ENCODE data around the gene CFAP77. TPM values are rescaled to one million over a fixed set of nuclear protein-coding genes. Genes with fewer than 3 reads are reported as not detected.

The CFAP77 gene
- total and polyA plus RNA-seq, 7 donors = not detected

DNA sequence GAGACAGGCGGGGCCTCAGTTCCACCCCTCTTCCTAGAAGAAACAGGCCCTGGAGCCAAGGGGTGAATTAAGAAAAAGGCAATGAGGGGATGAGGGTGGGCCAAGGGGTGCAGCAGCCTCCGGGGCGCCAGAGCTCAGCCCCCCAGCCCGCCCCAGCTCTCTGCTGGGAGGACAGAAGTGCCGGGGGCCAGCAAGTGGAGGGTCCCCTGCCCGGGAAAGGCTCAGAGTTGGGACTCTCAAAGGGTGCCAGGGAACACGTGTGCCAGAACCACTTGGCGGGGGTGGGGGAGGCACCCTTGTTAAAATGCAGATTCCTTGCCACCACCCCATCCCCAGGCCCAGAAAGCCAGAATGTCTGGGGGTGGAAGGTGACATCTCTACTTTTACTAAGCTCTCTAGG is 104.8 kb downstream of the CFAP77 start:
- no peak overlapping the region for H3K4me3 ChIP-seq
- TF ChIP-seq POLR2A (IDR thresholded peaks at IDR 0.05) = no peak
- no peaks in the 10 kb centered on the region for H3K9me3 ChIP-seq
- H3K4me1 ChIP-seq = no peaks in the 10 kb centered on the region
- WGBS, 2 donors = 57 to 59% methylated on average over 8 of the region's 8 CpGs
- peaks cover 0 to 42% (median 14%) of the 10 kb centered on the region in 3 donors for H3K27me3 ChIP-seq
- no peak overlapping the region for H3K27ac ChIP-seq
- no peaks in the 10 kb centered on the region for H3K36me3 ChIP-seq
- no peak for DNase-seq
- intact Hi-C loops (cut with DNase I) = no loop called here

DNA sequence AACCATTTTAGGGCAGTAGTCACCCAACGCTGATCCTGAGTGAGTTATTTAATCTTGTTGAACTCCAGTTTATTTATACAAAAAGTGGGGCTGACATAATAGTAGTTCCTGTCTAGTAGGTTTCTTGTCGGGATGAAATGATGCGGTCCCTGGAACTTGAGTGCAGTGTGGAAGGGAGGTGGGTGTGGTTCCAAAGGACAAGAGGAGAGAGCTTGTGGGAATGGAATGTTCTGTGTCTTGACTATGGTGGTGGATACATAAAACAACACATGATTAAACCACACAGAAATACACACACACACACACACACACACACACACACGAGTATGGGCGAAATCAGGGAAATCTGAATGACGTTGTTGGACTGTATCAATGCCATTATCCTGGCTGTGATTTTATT is 106.3 kb downstream of the CFAP77 start:
- intact Hi-C loops (cut with DNase I) = no loop called here
- 73 to 77% methylated on average over 6 of the region's 6 CpGs for WGBS, 2 donors
- Histone ChIP-seq H3K9me3 (no peaks in the 10 kb centered on the region), H3K4me1 (no peaks in the 10 kb centered on the region), H3K4me3 (no peak overlapping the region), H3K27me3 (peaks cover 0 to 39% (median 14%) of the 10 kb centered on the region in 3 donors), H3K27ac (no peak overlapping the region), H3K36me3 (no peaks in the 10 kb centered on the region)
- TF ChIP-seq POLR2A (IDR thresholded peaks at IDR 0.05) (no peak), EP300 (IDR thresholded peaks at IDR 0.05) (no peak), POLR2AphosphoS5 (IDR thresholded peaks at IDR 0.05) (no peak)
- TF ChIP-seq, protein P1, sequence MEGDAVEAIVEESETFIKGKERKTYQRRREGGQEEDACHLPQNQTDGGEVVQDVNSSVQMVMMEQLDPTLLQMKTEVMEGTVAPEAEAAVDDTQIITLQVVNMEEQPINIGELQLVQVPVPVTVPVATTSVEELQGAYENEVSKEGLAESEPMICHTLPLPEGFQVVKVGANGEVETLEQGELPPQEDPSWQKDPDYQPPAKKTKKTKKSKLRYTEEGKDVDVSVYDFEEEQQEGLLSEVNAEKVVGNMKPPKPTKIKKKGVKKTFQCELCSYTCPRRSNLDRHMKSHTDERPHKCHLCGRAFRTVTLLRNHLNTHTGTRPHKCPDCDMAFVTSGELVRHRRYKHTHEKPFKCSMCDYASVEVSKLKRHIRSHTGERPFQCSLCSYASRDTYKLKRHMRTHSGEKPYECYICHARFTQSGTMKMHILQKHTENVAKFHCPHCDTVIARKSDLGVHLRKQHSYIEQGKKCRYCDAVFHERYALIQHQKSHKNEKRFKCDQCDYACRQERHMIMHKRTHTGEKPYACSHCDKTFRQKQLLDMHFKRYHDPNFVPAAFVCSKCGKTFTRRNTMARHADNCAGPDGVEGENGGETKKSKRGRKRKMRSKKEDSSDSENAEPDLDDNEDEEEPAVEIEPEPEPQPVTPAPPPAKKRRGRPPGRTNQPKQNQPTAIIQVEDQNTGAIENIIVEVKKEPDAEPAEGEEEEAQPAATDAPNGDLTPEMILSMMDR (IDR thresholded peaks at IDR 0.05) = no peak
- DNase-seq = no peak

DNA sequence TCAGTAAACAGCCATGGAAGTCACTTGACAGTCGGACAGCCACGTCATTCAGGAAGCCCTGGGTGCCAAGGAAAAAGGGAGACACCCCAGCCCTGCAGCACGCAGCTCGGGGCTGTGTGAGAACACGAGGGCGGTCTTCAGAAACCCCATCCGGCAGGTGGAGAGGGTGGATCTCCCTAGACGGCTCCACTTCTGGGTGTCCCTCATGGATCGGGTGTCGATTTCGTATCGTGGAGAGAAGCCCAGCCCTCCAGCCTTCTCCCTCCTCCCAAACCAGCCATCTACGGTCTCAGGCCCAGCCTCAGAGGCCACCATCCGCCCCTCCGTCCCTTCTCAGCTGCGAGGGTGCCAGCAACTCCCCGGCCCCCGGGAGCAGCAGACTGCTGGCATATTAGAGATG is 106.9 kb downstream of the CFAP77 start:
- H3K27ac ChIP-seq = no peak overlapping the region
- H3K36me3 ChIP-seq = no peaks in the 10 kb centered on the region
- DNase-seq = no peak
- WGBS, 2 donors = 64 to 72% methylated on average over 18 of the region's 18 CpGs
- no peak overlapping the region for H3K4me3 ChIP-seq
- intact Hi-C loops (cut with DNase I) = no loop called here
- no peaks in the 10 kb centered on the region for H3K9me3 ChIP-seq
- peaks cover 0 to 33% (median 14%) of the 10 kb centered on the region in 3 donors for H3K27me3 ChIP-seq
- TF ChIP-seq POLR2AphosphoS5 (IDR thresholded peaks at IDR 0.05) = no peak
- no peak for TF ChIP-seq EP300 (IDR thresholded peaks at IDR 0.05)
- TF ChIP-seq, protein P1 (IDR thresholded peaks at IDR 0.05) = no peak
- TF ChIP-seq POLR2A (IDR thresholded peaks at IDR 0.05) = no peak
- no peaks in the 10 kb centered on the region for H3K4me1 ChIP-seq

DNA sequence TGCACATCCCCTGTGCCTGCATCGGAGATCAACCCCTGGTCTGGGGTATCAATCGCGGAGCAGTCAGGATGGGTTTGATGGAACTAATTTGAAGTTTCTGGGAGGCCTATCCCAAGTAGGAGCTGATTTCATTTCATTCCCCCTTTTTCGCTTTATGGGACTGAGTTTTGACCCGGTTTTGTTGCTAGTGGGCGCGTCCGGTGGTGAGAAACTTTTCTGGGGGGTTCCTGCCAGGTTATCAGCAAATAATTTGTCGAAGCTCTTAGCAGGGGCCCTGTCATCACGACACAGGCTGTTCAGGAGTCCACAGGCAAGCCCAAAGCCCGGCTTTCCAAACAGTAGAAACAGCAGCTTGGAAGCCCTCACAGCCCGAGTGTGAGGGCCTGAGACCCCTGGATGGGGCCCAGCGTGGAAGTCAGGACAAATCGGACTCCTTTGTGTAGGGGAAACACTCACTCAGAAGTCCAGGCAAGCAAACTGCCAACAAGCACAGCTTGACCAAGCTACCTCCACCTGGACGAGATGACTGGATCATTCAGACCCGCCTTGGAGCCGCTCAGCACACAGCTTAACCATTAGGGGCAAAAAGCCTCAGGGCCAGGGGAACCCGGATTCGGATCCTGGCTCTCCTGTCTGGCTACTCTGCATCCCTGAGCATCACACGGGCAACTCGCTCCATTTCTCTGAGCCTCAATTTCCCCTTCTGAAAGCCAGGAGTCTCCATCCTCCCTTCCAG is 108.0 kb downstream of the CFAP77 start:
- Histone ChIP-seq H3K36me3 (no peaks in the 10 kb centered on the region), H3K27ac (no peak overlapping the region), H3K27me3 (peaks cover 0 to 27% (median 14%) of the 10 kb centered on the region in 3 donors), H3K4me3 (no peak overlapping the region), H3K4me1 (no peaks in the 10 kb centered on the region), H3K9me3 (no peaks in the 10 kb centered on the region)
- TF ChIP-seq, protein P1 (IDR thresholded peaks at IDR 0.05) = no peak
- WGBS, 2 donors = 83% methylated on average over 21 of the region's 21 CpGs
- intact Hi-C loops (cut with DNase I) = no loop called here
- DNase-seq = no peak

DNA sequence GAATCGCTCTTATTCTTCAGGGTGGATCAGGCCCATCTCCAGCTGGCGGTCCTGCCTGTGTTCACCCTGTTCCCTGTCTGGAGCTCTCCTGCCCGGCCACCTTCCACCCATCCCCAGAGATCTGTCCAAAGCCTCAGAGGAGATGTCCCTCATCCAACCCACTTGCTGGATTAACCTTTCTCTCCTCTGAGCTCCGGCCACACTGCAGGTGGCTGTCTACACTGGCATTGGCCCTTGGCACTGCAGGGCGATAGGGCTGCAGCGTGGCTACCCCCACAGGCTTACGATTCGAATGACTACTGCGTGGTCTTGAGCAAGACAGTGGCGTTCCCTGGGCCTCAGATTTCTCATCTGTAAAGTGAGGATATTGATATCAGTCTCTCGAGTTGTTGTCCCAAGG is 108.6 kb downstream of the CFAP77 start:
- TF ChIP-seq POLR2AphosphoS5 (IDR thresholded peaks at IDR 0.05) = no peak
- TF ChIP-seq, protein P1 (IDR thresholded peaks at IDR 0.05) = no peak
- no peak for TF ChIP-seq POLR2A (IDR thresholded peaks at IDR 0.05)
- no peak for TF ChIP-seq EP300 (IDR thresholded peaks at IDR 0.05)
- Histone ChIP-seq H3K27ac (no peak overlapping the region), H3K9me3 (no peaks in the 10 kb centered on the region), H3K4me3 (no peak overlapping the region), H3K4me1 (no peaks in the 10 kb centered on the region), H3K27me3 (peaks cover 0 to 22% (median 8%) of the 10 kb centered on the region in 3 donors), H3K36me3 (no peaks in the 10 kb centered on the region)
- 82 to 84% methylated on average over 11 of the region's 11 CpGs for WGBS, 2 donors
- intact Hi-C loops (cut with DNase I) = no loop called here
- DNase-seq = no peak

Measured in sigmoid colon (tissue), 7 donors.